GM18498 (cell line): Measurements from ENCODE around the gene CDH26.
"Not testable (repeated sequence)": the region's sequence is repeated elsewhere in the genome, so short reads cannot be mapped to it uniquely, and the experiment has no call there.

Source experiments
- ATAC-seq: cut with Tn5 transposase; IDR thresholded peaks from one replicate; pipeline ENCODE4 v1.9.1; 2021; ENCODE audit warnings: mild to moderate bottlenecking, moderate library complexity; ENCODE audit not compliant: unreplicated experiment

Gene CDH26

GRCh38 chr20:59940129-59940955 lies 17.9 kb upstream of the CDH26 start, which contains the start of the genes FAM217B and PPP1R3D:
Gene FAM217B (plus strand): TSS chr20:59940389. CDS start chr20:59943944, 3,555 bp downstream.
Gene PPP1R3D (minus strand): TSS chr20:59940305. CDS start chr20:59939931, 374 bp downstream.
- peak; percentile 96 for ATAC-seq

GRCh38 chr20:59940956-59941294 lies 17.3 kb upstream of the CDH26 start:
- ATAC-seq = peak; percentile 12

DNA sequence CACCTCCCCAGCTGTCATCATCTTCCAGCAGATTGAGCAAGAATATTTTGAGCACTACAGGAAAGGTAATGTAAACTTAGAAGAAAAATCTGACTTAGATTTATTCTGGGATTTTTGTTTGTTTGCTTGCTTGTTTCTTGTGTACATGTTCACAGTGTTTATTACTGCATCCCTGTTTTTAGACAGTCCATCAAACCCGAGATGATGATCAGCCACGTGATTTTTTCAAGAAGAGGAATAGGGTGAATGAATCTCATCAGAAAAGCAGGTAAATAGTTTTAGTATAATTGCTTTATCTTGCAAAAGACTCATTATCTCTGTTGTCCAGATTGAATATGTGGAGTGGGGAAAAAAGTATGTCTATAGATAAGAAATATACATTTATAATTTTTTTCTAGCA lies 16.0 kb upstream of the CDH26 start:
- ATAC-seq = no peak

- ATAC-seq = no peak
Observed at GRCh38 chr20:59944726-59945125, 13.5 kb upstream of the CDH26 start.

- ATAC-seq = no peak
Observed at GRCh38 chr20:59945175-59945574, 13.0 kb upstream of the CDH26 start.

- ATAC-seq = no peak
Observed at GRCh38 chr20:59945731-59946130, 12.5 kb upstream of the CDH26 start.

GRCh38 chr20:59947376-59947775 lies 10.8 kb upstream of the CDH26 start:
- no peak for ATAC-seq

DNA sequence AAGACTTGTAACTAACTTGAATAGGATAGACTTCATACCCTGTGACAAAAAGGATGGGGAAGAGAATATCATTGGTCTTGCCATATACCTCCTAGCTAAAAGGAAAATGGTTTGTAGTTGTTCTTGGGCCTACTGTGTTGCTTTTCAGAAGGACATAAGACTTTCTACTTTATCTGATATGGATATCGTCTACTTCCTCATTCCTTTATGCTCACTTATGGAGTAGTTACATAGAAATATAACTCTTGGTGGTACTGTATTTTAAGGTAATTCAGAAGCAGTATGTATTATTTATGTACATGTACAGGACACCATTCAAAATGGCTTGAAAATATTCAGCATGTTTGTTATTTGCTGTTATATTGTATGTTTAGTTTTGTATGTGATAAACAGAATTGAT lies 10.0 kb upstream of the CDH26 start:
- no peak for ATAC-seq

DNA sequence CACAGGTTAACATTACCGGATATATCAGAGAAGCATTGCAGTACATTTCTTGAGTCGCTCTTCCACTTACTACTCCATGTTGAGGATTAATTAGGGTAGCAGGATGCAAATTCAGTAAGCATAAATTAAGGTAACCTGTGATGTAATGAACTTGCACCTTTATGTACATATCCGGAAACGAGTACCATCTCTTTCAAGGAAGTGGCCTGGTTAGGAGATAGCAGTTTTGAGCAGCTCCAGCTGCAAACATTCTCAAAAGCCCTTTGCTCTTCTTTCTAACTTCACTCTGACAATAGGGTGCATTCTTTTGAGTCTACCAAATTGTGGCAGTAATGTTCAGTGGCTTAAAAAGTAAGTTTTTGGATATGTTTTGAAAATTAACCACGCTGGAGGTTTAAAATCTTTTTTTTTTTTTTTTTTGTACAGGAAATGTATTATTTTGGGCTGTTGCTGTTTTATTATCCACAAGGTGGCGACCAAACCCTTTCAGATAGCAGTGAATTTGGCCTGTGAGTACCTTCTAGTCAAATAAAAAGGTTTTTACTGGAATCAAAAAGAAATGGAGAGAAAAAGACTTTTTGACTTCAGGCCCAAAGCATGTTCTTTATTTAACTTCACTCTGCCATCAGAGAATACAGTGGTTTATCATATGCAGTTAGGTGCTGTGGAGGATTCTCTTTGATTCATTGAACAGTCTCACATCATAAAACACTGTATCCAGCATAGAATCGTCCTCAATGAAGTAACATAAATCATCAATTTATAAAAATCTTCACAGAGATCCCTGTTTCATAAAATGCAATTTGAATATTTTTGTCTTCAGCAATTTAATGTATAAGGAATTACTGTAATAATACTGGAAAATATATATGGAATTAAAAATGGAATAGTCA lies 9.1 kb upstream of the CDH26 start:
- ATAC-seq = no peak

DNA sequence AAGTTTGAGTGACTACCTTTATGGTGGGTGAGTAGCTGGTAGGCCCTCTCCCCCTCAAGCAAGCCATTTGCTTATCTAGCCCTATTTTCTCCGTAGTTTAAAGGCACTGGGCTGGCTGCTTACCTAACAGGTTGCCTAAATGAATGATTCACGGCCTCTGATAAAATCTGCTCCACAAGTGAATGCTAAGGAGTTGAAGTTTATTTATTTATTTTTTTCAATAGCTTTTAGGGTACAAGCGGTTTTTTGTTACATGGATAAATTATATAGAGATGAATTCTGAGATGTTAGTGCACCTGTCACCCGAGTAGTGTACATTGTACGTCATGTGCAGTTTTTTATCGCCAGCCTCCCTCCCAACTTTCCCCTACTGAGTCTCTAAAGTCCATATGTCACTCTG lies 8.3 kb upstream of the CDH26 start:
- no peak for ATAC-seq

DNA sequence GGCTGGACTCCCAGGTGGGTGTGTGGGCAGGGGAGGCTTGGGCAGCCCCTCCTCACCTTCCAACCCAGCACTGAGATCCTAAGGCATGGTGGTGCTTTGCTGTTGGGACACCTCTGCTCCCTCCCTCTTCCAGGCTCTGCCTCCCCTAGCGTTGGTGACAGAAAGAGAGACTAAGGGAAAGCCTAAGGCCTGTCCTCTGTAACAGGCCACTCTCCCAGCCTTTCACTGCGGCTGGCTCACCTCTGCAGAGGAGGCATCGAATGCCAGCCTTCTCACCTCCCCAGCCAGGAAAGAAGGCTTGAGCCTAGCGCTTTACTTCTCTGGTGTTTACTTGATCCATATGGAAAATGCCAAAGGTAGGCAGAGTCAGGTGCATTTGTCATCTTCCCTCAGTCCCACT lies 3.5 kb upstream of the CDH26 start:
- no peak for ATAC-seq

- ATAC-seq = no peak
Observed at GRCh38 chr20:59955131-59955796, 3.0 kb upstream of the CDH26 start.

DNA sequence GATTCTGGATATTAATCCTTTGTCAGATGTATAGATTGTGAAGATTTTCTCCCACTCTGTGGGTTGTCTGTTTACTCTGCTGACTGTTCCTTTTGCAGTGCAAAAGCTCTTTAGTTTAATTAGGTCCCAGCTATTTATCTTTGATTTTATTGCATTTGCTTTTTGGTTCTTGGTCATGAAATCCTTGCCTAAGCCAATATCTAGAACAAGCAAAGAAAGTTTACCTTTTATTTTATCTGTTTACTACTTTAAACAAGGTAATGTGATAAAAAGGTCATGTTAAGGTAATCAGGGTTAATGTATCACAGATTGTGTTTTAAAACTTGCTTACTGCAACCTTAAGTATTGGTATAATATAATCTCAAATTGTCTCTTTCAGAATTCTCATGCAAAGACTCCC lies 655 bp upstream of the CDH26 start:
- not testable (repeated sequence) for ATAC-seq

- ATAC-seq = no peak
Observed at GRCh38 chr20:59958626-59959025, 403 bp downstream of the CDH26 start.

DNA sequence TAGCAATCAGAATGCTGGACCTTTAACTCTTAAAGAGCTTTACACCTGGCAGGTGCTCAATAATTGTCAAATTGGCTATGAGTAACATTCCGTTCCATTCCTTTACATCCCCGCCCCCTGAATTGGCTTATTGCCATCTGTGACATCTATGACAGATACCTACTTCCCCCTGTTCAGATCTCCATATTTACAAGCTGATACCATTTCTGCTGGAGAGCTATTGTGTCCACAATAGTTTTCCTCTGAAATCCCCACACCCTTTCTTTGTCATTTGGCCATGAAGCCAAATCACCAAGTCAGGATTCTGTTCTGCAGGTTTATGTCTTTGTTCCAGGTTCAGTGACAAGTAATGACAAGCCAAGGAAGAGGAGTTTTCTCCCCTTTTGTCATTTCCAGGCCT lies 3.2 kb downstream of the CDH26 start:
- ATAC-seq = no peak

DNA sequence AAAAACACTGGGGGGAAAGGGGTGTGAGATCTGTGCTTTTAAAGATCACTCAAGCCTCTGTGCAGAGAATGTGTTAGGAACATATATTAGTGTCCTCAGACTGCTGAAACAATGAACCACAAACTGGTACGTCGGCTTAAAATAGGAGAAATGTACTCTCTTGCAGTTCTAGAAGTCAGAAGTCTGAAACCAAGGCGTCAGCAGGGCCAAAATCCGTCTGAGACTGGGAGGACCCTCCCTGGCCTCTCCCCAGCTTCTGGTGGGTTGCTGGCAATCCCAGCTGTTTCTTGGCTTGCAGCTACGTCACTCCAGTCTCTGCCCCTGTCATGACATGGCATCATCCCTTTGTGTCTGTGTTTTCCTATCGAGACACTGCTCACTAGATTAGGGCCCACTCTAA lies 3.9 kb downstream of the CDH26 start:
- no peak for ATAC-seq

GRCh38 chr20:59966428-59966827 lies 8.2 kb downstream of the CDH26 start:
- ATAC-seq = no peak

- no peak for ATAC-seq
Observed at GRCh38 chr20:59971428-59971827, 13.2 kb downstream of the CDH26 start.

DNA sequence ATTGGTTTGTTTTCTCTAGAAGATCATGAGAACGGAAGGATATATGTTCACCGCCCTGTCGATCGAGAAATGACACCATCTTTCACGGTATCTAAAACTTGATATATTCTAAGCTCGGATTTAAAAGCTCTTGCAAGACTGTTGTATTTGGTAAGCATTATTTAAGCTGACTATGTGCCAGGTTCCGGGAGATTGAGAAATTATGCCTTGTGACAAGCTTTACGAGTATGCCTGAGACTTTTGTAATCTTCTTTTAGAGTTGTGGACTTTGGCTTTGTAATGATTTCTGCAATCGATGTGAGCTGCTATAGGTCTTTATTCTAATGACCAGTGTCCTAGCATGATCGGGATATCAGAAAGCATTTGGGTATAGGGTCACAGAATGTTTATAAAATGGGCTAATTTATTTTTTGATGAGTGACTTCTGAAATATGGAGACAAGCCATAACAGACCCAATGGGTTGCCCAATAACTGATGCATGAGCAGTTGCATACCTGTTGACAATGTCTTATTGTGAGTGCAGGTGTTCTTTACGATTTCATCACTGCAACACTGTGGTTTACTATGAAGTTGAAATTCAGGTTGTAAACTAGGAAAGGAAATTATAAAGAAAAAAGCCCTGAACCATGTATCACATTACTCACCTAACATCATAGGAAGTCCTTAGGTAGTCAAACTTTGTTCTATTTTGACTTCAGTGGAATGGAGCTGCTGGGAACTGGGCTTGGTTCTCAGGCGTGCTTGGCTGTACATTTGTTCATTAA lies 14.0 kb downstream of the CDH26 start:
- no peak for ATAC-seq

DNA sequence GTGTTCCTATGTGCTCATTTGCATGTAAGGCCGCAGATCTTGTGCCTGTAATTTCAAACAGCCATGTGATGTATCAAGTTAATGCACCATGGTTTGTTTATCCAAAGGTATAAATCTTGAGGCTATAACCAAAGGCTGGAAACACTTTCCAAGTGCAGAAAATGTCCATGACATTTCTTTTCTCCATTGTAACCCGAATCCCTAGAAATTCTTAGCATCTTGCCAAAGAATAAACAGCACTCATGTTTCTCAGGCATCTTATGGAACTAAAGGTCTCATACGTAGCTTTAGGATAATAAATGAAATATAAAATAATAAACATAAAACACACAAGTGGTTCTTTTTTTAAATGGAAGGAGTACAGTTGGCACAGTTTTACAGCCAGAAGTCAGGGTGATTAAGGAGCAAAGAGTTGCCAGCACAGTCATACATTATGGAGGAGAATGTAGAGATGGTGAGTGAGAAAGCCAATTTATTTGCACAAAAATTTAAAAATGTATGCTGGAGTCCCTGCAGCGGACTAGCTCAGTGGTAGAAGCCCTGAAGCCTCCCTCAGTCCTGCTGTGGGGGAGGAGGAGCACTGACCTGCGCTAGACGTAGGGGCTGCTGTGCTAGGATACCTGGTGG lies 18.0 kb downstream of the CDH26 start:
- no peak for ATAC-seq
